Activated T-cell treated with anti-CD3 and anti-CD28 coated beads, Interleukin-2, amount 50 U/mL, for 4 hours (primary cell): ENCODE results near the gene TMEM54. TPM values are rescaled to one million over a fixed set of nuclear protein-coding genes. Genes with fewer than 3 reads are reported as not detected.
"Not testable (repeated sequence)": the region's sequence is repeated elsewhere in the genome, so short reads cannot be mapped to it uniquely, and the experiment has no call there.

Experiments used
- ATAC-seq, 2 donors: fragments of 200-7000 bp; cut with Tn5 transposase; one replicate each; pipeline ENCODE4 v1.10.0; 2021
- DNase-seq: peaks from one replicate; pipeline ENCODE4 v3.0.0-alpha.2; 2020
- H3K27me3 Mint-ChIP-seq: one replicate; pipeline ENCODE4 v1.8.0; 2021; ENCODE audit warnings: low read depth, mixed read lengths
- H3K36me3 Mint-ChIP-seq: one replicate; pipeline ENCODE4 v1.8.0; 2022; ENCODE audit warnings: mixed read lengths; ENCODE audit not compliant: insufficient read depth
- H3K4me1 Mint-ChIP-seq: one replicate; pipeline ENCODE4 v1.8.0; 2021; ENCODE audit warnings: low read depth, mixed read lengths
- H3K4me3 Mint-ChIP-seq: one replicate; pipeline ENCODE4 v1.8.0; 2021; ENCODE audit warnings: mild to moderate bottlenecking, moderate library complexity, mixed read lengths
- H3K9me3 Mint-ChIP-seq: one replicate; pipeline ENCODE4 v1.8.0; 2021; ENCODE audit warnings: mixed read lengths
- total RNA-seq, 3 donors: library from RNA; stranded (reverse); gene quantifications; one replicate each; pipeline ENCODE4 v1.2.1, GENCODE V29; 2021

Gene TMEM54
- total RNA-seq, 3 donors from 2014 or later, result 0.61 to 0.89 (median 0.87) TPM

DNA sequence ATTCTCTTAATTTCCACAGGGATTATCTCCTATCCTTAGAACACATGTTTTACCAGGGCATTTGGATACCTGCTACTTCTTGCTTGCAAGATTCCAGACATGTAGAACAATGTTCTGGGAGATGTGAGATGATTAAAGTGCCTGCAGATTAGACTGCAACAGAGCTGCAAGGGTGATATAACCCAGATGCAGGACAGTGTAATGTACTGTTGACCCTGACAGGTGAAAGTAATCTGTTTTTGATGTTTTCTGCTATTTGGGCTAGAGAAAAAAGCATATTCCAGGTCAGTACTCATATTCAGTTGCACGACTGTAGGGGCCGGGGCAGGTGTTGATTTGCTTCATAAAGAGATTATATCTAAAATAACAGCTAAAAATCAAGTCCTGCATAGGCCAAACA, 27.1 kb upstream of the TMEM54 start:
- peaks cover 23% of the 10 kb centered on the region for H3K4me1 Mint-ChIP-seq
- no peaks in the 10 kb centered on the region for H3K36me3 Mint-ChIP-seq
- ATAC-seq (no peak), DNase-seq (no peak)
- H3K4me3 Mint-ChIP-seq, result no peak overlapping the region
- no peaks in the 10 kb centered on the region for H3K9me3 Mint-ChIP-seq
- peaks cover 37% of the 10 kb centered on the region for H3K27me3 Mint-ChIP-seq

DNA sequence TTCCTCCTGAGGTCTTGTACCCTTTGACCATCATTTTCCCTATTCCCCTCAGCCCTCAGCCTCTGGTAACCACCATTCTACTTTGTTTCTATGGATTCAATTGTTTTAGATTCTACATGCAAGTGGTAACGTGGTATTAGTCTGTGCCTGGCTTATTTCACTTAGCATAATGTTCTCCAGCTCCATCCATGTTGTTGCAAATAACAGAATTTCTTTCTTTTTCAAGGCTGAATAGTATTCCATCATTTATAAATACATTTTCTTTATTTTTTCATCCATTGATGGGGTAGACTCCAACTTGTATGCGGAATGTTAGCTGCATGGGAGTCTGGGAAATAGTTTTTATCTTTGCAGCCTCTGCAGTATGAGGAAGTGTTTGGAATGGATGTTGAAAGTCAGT, 26.3 kb upstream of the TMEM54 start:
- peaks cover 23% of the 10 kb centered on the region for H3K4me1 Mint-ChIP-seq
- no peak for ATAC-seq
- no peaks in the 10 kb centered on the region for H3K36me3 Mint-ChIP-seq
- H3K9me3 Mint-ChIP-seq, result no peaks in the 10 kb centered on the region
- peaks cover 45% of the 10 kb centered on the region for H3K27me3 Mint-ChIP-seq
- no peak for DNase-seq
- H3K4me3 Mint-ChIP-seq, result no peak overlapping the region

DNA sequence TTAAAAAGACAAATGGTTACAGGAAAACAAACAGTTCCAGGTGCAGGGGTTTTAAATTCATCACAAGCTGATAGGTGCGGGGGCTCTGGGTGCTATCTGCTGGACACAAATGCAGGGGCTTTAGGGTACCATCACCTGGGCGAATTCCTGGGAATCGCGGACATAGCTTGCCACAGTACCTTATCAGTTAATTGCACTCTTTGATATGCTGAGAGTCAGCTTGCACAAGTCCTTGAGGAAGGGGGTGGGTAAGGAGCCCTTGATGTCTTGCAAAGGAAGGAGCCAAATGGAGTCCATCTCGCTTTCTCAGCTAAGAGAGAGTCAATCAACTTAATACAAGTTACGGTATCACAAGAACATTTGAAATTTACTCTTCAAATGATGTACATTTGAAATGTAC, 25.4 kb upstream of the TMEM54 start:
- H3K9me3 Mint-ChIP-seq, result no peaks in the 10 kb centered on the region
- no peak overlapping the region for H3K4me3 Mint-ChIP-seq
- no peak for ATAC-seq
- DNase-seq, result no peak
- H3K36me3 Mint-ChIP-seq, result no peaks in the 10 kb centered on the region
- peaks cover 23% of the 10 kb centered on the region for H3K4me1 Mint-ChIP-seq
- H3K27me3 Mint-ChIP-seq, result peaks cover 54% of the 10 kb centered on the region

DNA sequence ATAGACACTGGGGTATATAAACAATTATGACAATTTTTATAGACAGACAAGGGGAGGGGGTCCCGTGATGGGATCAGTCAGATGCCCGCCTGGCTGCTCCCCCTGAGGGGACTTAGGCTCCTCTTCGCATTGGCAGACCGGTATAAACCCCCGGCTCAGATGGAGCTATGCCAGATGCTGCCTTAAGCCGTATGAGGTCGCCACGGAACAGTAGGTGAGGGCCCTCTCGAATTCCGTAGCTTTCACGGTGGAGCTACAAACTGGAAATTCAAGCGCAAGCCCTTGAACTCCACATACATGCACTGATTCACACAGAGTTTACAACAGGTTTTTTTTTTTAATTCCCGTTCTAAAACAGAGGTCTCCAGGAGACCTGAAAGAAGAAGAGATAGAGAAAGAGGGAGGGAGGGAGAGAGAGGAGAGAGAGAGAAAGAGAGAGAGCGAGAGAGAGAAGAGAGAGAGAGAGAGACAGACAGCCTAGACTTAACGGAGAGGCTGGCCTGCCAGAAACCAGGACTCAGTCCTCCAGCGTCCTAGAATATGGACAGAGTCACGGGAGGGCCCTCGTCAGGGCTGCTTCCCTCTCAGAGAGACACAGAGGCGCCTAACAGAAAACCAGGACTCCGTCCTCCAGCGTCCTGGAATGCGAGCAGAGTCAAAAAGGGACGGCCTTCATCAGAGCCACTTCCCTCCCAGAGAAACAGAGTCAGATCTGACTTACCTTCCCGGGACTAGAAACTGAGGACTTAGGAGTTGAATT, 24.4 kb upstream of the TMEM54 start:
- H3K4me3 Mint-ChIP-seq, result peak overlapping the region; percentile 27
- H3K9me3 Mint-ChIP-seq, result no peaks in the 10 kb centered on the region
- no peaks in the 10 kb centered on the region for H3K36me3 Mint-ChIP-seq
- H3K27me3 Mint-ChIP-seq, result peaks cover 63% of the 10 kb centered on the region
- no peak for DNase-seq
- ATAC-seq, result peak in 1 of 2 donors; percentile 61
- H3K4me1 Mint-ChIP-seq, result peaks cover 23% of the 10 kb centered on the region

DNA sequence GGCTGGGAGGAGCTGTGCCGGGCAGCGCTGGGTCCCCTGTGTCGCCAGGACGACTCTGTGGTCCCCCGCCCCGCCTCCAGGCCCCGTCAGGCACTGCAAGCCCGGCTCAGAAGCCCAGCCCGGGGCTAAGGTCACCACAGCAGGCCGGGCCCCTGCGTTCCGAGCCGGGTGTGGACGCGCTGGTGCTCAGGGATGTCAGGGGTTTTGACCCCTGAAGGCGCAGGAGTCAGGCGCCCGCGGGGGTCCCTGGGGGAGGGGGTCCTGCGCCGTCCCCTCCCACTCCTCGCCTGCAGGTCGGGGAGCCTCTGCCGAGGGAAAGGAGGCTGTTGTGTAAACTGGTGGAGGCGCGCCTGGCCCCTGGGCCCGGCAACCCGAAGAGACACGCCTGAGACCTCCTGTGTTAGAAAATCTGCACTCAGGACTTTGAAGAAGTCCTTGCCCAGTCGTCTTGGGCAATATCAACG, 23.7 kb upstream of the TMEM54 start:
- Mint-ChIP-seq H3K4me3 (peak overlapping the region; percentile 33), H3K9me3 (no peaks in the 10 kb centered on the region), H3K36me3 (no peaks in the 10 kb centered on the region), H3K4me1 (peaks cover 23% of the 10 kb centered on the region), H3K27me3 (peaks cover 69% of the 10 kb centered on the region)
- peak; percentile 62 to 70 for ATAC-seq
- DNase-seq, result no peak

DNA sequence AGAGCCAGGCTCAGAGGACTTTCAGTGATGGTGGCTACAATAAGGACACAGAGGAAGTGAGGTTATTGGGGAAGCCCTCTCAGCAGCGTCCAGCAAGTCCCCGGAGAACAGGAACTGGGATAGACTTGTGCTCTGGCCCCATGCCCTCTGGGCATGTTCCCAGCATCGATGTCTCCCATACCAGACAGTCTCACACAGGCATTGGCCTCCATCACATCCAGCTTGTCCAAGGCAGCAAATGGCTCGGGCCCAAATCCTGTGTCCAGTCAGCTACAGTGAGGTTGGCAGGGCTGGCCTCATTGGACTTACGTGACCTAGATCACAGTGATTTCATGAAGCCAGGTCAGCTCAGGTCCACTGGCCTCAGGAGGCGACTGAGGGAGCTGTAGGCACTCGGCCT, 19.6 kb upstream of the TMEM54 start:
- Mint-ChIP-seq H3K4me1 (peaks cover 22% of the 10 kb centered on the region), H3K36me3 (no peaks in the 10 kb centered on the region), H3K4me3 (no peak overlapping the region), H3K27me3 (peaks cover 82% of the 10 kb centered on the region), H3K9me3 (no peaks in the 10 kb centered on the region)
- no peak for ATAC-seq
- no peak for DNase-seq

DNA sequence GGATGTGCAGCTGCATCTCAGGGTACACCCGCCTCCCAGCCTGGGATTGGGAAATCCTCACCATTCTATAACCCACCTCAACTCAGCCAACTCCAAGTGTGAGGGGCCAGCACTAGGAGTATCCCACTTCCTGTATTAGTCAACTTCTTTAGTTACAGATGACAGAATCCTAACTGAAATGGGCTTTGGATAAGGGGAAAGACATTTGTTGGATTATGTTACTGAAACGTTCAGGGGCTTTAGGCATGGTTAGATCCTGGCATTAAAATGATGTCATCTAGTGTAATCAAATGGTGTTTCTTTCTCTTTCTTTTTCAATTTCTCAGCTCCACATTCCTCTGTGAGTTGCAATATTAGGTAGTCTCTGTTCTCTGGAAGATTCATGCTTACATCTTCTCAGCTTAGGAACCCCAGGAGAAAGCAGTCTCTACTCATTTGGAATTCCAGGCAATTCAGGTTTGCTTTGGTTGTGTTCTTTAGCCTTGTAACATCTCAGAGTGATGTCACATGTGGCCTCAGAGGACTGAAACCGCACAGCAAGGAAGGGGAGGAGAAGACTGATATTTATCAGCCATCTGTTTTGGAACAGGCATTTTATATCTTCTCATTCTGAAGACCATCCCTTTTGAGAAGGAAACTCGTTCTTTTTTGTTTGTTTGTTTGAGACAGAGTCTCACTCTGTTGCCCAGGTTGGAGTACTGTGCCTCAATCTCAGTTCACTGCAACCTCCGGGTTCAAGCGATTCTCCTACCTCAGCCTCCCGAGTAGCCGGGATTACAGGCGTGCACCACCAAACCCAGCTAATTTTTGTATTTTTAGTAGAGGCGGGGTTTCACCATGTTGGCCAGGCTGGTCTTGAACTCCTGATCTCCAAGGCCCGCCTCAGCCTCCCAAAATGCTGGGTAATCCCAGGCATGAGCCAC, 18.9 kb upstream of the TMEM54 start:
- no peak for DNase-seq
- no peak for ATAC-seq
- peaks cover 14% of the 10 kb centered on the region for H3K4me1 Mint-ChIP-seq
- peaks cover 79% of the 10 kb centered on the region for H3K27me3 Mint-ChIP-seq
- no peaks in the 10 kb centered on the region for H3K36me3 Mint-ChIP-seq
- no peaks in the 10 kb centered on the region for H3K9me3 Mint-ChIP-seq
- H3K4me3 Mint-ChIP-seq, result no peak overlapping the region

DNA sequence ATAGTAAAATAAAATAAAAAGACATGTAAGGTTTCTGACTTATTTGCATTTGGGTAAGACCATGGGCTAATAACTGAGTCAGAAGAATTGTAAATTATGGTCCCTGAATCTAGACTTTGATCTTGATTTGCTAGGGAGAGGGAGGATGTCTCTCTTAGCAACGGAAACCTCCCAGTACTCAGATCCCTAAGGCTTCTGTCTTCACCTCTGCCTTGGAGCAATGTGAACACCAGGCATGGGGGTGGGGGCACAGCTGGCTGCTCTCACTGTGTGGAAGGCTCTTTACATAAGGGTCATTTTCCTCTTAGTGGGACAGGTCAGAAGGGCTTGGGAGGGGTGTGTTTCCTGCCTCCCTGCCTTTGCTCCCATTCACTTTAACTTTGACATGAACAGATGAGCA, 17.0 kb upstream of the TMEM54 start:
- no peak for ATAC-seq
- no peak overlapping the region for H3K4me3 Mint-ChIP-seq
- H3K36me3 Mint-ChIP-seq, result no peaks in the 10 kb centered on the region
- H3K27me3 Mint-ChIP-seq, result peaks cover 61% of the 10 kb centered on the region
- peaks cover 2% of the 10 kb centered on the region for H3K4me1 Mint-ChIP-seq
- DNase-seq, result no peak
- H3K9me3 Mint-ChIP-seq, result no peaks in the 10 kb centered on the region

DNA sequence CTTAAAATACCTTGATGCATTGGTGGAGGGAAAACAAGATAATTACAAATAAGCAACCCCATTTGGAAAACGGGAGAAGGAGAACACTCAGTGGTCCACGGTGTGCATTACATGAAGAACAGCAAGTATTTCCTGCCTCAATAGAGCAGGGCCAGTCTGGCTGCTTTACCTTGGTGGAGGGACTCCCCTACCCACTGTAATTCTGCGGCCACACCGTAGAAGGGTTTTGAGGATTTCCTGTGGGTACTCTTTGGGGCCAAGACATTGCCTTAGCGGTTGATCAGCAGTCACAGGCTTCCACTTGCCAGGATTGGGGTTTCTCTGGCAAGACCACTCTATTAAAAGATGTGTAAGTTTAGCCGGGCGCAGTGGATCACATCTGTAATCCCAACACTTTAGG, 16.3 kb upstream of the TMEM54 start:
- H3K36me3 Mint-ChIP-seq, result no peaks in the 10 kb centered on the region
- peaks cover 2% of the 10 kb centered on the region for H3K4me1 Mint-ChIP-seq
- DNase-seq, result no peak
- peaks cover 55% of the 10 kb centered on the region for H3K27me3 Mint-ChIP-seq
- no peak for ATAC-seq
- H3K4me3 Mint-ChIP-seq, result no peak overlapping the region
- H3K9me3 Mint-ChIP-seq, result no peaks in the 10 kb centered on the region

DNA sequence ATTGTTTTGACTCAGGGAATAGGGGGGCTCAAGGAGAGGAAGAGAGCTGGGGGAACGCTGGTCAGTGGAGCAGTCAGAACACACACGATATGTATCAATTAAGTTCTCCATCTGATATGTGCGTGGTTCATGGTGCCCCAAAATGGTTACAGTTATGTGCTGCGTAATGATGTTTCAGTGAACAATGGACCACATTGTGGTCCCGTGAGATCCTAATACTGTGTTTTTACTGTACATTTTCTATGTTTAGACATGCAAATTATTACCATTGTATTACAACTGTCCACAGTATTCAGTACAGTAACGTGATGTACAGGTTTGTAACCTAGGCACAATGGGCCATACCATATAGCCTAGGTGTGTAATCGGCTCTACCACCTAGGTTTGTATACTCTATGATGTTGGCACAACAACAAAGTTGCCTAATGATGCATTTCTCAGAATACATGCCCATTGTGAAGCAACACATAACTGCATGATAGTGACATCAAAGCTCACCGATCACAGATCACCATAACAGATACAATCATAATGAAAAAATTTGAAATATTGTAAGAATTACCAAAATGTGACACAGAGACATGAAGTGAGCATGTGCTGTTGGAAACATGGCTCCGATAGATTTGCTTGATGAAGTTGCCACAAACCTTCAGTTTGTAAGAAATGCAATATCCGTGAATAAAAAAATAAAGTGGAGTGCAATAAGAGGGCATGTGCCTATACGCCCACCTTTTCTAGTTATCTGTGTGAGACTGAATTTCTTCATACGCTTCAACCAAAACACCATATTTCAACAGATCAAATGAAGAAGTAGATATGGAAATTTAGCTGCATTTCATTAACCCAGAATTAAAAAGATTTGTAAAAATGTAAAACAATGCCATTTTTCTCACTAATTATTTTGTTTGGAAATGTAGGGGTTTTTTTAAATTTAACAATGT, 14.8 kb upstream of the TMEM54 start:
- Mint-ChIP-seq H3K4me1 (peaks cover 2% of the 10 kb centered on the region), H3K4me3 (no peak overlapping the region), H3K36me3 (no peaks in the 10 kb centered on the region), H3K27me3 (peaks cover 40% of the 10 kb centered on the region), H3K9me3 (no peaks in the 10 kb centered on the region)
- ATAC-seq (no peak), DNase-seq (no peak)

DNA sequence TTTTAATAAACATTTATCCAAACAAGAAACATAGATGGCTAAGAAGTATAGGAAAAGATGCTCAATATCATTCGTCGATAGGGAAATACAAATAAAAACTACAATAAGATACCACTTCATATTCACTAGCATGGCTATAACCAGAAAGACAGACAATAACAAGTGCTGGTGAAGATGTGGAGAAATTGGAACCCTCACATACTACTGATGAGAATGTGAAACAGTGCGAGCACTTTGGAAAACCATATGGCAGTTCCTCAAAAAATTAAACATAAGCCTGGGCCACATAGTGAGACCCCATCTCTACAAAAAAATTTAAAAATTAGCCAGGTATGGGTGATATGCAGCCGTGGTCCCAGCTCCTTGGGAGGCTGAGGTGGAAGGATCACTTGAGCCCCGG, 9.1 kb upstream of the TMEM54 start:
- no peaks in the 10 kb centered on the region for H3K4me1 Mint-ChIP-seq
- no peaks in the 10 kb centered on the region for H3K9me3 Mint-ChIP-seq
- ATAC-seq (no peak), DNase-seq (no peak)
- no peak overlapping the region for H3K4me3 Mint-ChIP-seq
- H3K27me3 Mint-ChIP-seq, result no peaks in the 10 kb centered on the region
- no peaks in the 10 kb centered on the region for H3K36me3 Mint-ChIP-seq

DNA sequence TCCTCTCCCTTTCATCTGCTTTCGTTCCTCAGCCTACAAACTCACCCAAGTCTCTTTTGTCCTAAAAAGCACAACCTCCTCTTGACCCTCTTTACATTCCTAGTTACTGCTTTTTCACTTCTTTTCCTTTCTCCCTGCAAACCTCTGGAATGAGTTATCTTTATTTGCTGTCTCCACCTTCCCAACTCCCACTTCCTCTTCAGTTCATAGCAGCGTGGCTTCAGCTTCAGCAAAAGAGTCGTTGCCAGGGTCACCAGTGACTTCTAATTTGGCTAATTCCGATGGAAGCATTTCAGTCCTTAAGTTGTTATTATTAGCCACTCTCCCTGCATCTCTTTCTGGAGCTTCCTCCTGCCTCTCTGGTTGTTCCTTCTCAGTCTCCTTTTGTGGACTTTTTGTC, 6.2 kb upstream of the TMEM54 start:
- no peak for ATAC-seq
- Mint-ChIP-seq H3K4me1 (no peaks in the 10 kb centered on the region), H3K27me3 (peaks cover 10% of the 10 kb centered on the region), H3K9me3 (no peaks in the 10 kb centered on the region), H3K36me3 (no peaks in the 10 kb centered on the region), H3K4me3 (no peak overlapping the region)
- no peak for DNase-seq

DNA sequence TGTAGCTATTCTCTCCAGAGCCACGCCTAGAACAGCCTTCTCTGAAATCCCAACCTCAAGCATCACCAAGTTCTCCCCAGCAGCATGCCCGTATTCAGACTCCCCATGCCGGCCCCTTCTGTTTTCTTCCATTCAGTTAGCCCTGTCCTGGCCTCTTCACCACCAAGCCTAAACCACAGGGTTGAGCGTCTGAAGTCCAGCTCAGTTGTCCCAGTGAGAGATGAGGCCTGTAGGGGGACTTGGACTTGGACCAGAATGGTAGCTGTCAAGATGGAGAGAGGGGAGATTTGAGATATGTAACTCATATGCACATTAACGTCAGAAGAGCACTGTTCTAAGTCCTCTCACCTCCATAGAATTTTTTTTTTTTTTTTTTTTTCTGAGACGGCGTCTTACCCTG, 5.5 kb upstream of the TMEM54 start:
- Mint-ChIP-seq H3K27me3 (peaks cover 17% of the 10 kb centered on the region), H3K36me3 (no peaks in the 10 kb centered on the region), H3K9me3 (no peaks in the 10 kb centered on the region), H3K4me3 (no peak overlapping the region), H3K4me1 (peaks cover under 1% of the 10 kb centered on the region)
- DNase-seq (no peak), ATAC-seq (no peak)

DNA sequence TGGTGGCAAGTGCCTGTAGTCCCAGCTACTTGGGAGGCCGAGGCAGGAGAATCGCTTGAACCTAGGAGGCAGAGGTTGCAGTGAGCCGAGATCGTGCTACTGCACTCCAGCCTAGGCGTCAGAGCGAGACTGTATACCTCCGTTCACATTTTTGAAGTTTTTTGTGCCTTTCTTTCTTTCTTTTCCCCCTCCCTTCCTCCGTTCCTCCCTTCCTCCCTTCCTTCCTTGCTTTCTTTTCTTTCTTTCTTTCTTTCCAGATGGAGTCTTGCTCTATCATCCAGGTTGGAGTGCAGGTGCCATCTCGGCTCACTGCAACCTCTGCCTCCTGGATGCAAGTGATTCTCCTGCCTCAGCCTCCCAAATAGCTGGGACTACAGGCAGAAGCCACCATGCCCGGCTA, 4.4 kb upstream of the TMEM54 start:
- not testable (repeated sequence) for H3K36me3 Mint-ChIP-seq, DNase-seq, H3K4me1 Mint-ChIP-seq, ATAC-seq, H3K4me3 Mint-ChIP-seq, H3K9me3 Mint-ChIP-seq
- H3K27me3 Mint-ChIP-seq, result peaks cover 23% of the 10 kb centered on the region
